Thyroid gland (tissue), 4 donors: ENCODE data around the gene RNU11. TPM values are rescaled to one million over a fixed set of nuclear protein-coding genes. Genes with fewer than 3 reads are reported as not detected.

ENCODE experiments used
- DNase-seq, 2 donors: peaks; one replicate each; pipeline ENCODE4 v3.0.0-alpha.2; 2019
- H3K27ac ChIP-seq, 3 donors: fragments of 200-600 bp; sonication (generic); 1 replicate in 2 of 3; 2 replicates in 1 of 3; pipeline ENCODE4 v1.5.1; 2016 to 2019; ENCODE audit warnings: mild to moderate bottlenecking in 1 of 3, moderate library complexity in 1 of 3
- H3K27me3 ChIP-seq: fragments of 200-600 bp; sonication (generic); one replicate; pipeline ENCODE4 v1.5.1; 2019
- H3K36me3 ChIP-seq, 2 donors: fragments of 200-600 bp; sonication (generic); one replicate each; pipeline ENCODE4 v1.5.1; 2016 to 2019
- H3K4me1 ChIP-seq, 2 donors: fragments of 200-600 bp; sonication (generic); one replicate each; pipeline ENCODE4 v1.5.1; 2017 to 2019
- H3K4me3 ChIP-seq, 3 donors: fragments of 200-600 bp; sonication (generic); replicated peaks in 1 of 3; 1 replicate in 2 of 3; 2 replicates in 1 of 3; pipeline ENCODE4 v1.5.1; 2016; ENCODE audit warnings: mild to moderate bottlenecking in 1 of 3
- H3K9me3 ChIP-seq: fragments of 200-600 bp; sonication (generic); one replicate; pipeline ENCODE4 v1.5.1; 2017
- CTCF ChIP-seq, 6 experiments: fragments of 200-600 bp in 3 of 6; fragments of 450-650 bp in 3 of 6; sonication (generic) in 3 of 6; IDR thresholded peaks; one replicate each; pipeline ENCODE4 v1.5.1; 2016 to 2019; ENCODE audit warnings: antibody characterized with exemption in 6 of 6, mild to moderate bottlenecking in 2 of 6, inconsistent platforms in 1 of 6, moderate library complexity in 1 of 6
- POLR2A ChIP-seq, 2 donors: fragments of 450-650 bp; IDR thresholded peaks; one replicate each; pipeline ENCODE4 v1.6.1; 2017; ENCODE audit warnings: antibody characterized with exemption in 2 of 2, mild to moderate bottlenecking in 2 of 2, moderate library complexity in 1 of 2
- WGBS, 2 donors: methylation state at CpG; one replicate each; pipeline ENCODE4 v1.1.5; 2017; 5-methylcytosine and 5-hydroxymethylcytosine counted together
- intact Hi-C: fragments of 100-400 bp; cut with DNase I; formaldehyde crosslinking; loops from one replicate; pipeline ENCODE4 v1.15.1; 2023
- total RNA-seq, 4 donors: library from RNA; depleted of rRNA; stranded (reverse); fragments of >200 nt; gene quantifications; one replicate each; pipeline ENCODE4 v1.2.3, GENCODE V29; 2016

Gene RNU11
- total RNA-seq, 4 donors from 2014 or later = not detected

GRCh38 chr1:28604962-28605361 is 43.4 kb upstream of the RNU11 start:
- no peak for DNase-seq
- no peaks in the 10 kb centered on the region for H3K4me1 ChIP-seq
- WGBS, 2 donors = 93 to 95% methylated on average over 6 of the region's 6 CpGs
- H3K4me3 ChIP-seq = no peak overlapping the region
- H3K36me3 ChIP-seq = peaks cover 6 to 30% of the 10 kb centered on the region in 2 donors
- no peaks in the 10 kb centered on the region for H3K9me3 ChIP-seq
- H3K27ac ChIP-seq = no peak overlapping the region
- no peaks in the 10 kb centered on the region for H3K27me3 ChIP-seq
- TF ChIP-seq CTCF (IDR thresholded peaks at IDR 0.05) = no peak
- TF ChIP-seq POLR2A (IDR thresholded peaks at IDR 0.05) = no peak
- intact Hi-C loops = loop anchor here (5.0 kb wide), 2 partner anchors 88 to 248 kb away; no protein-coding TSS in a partner anchor

- no peaks in the 10 kb centered on the region for H3K27me3 ChIP-seq
- 85 to 89% methylated on average over 2 of the region's 2 CpGs for WGBS, 2 donors
- no peak overlapping the region for H3K4me3 ChIP-seq
- no peaks in the 10 kb centered on the region for H3K4me1 ChIP-seq
- H3K36me3 ChIP-seq = peaks cover 6 to 42% of the 10 kb centered on the region in 2 donors
- TF ChIP-seq POLR2A (IDR thresholded peaks at IDR 0.05) (no peak), CTCF (IDR thresholded peaks at IDR 0.05) (no peak)
- DNase-seq = no peak
- intact Hi-C loops = no loop called here
- no peak overlapping the region for H3K27ac ChIP-seq
- H3K9me3 ChIP-seq = no peaks in the 10 kb centered on the region
Observed at GRCh38 chr1:28606771-28607170, 41.6 kb upstream of the RNU11 start.

- WGBS, 2 donors = 93 to 97% methylated on average over 5 of the region's 5 CpGs
- Histone ChIP-seq H3K4me1 (no peaks in the 10 kb centered on the region), H3K4me3 (no peak overlapping the region), H3K36me3 (peaks cover 0 to 46% of the 10 kb centered on the region in 2 donors), H3K27ac (no peak overlapping the region), H3K27me3 (no peaks in the 10 kb centered on the region), H3K9me3 (no peaks in the 10 kb centered on the region)
- TF ChIP-seq POLR2A (IDR thresholded peaks at IDR 0.05) (no peak), CTCF (IDR thresholded peaks at IDR 0.05) (no peak)
- intact Hi-C loops = no loop called here
- DNase-seq = no peak
Observed at GRCh38 chr1:28613175-28613574, 35.2 kb upstream of the RNU11 start.

- H3K4me3 ChIP-seq = no peak overlapping the region
- intact Hi-C loops = no loop called here
- no peak overlapping the region for H3K27ac ChIP-seq
- 94 to 97% methylated on average over 1 of the region's 1 CpG for WGBS, 2 donors
- no peaks in the 10 kb centered on the region for H3K4me1 ChIP-seq
- no peak for DNase-seq
- H3K27me3 ChIP-seq = no peaks in the 10 kb centered on the region
- no peaks in the 10 kb centered on the region for H3K36me3 ChIP-seq
- no peaks in the 10 kb centered on the region for H3K9me3 ChIP-seq
- TF ChIP-seq CTCF (IDR thresholded peaks at IDR 0.05) = no peak
Observed at GRCh38 chr1:28631713-28632112, 16.7 kb upstream of the RNU11 start.

- TF ChIP-seq POLR2A (IDR thresholded peaks at IDR 0.05) (no peak), CTCF (IDR thresholded peaks at IDR 0.05) (no peak)
- Histone ChIP-seq H3K4me1 (no peaks in the 10 kb centered on the region), H3K9me3 (no peaks in the 10 kb centered on the region), H3K36me3 (no peaks in the 10 kb centered on the region), H3K27ac (no peak overlapping the region), H3K4me3 (no peak overlapping the region), H3K27me3 (no peaks in the 10 kb centered on the region)
- intact Hi-C loops = no loop called here
- DNase-seq = no peak
- WGBS, 2 donors = 96% methylated on average over 4 of the region's 4 CpGs
Observed at GRCh38 chr1:28632560-28632959, 15.8 kb upstream of the RNU11 start.
